HepG2 (cell line): ENCODE data around the gene GSTP1.
A peak's percentile ranks its signal among the peaks of the same experiment; 100 is the strongest.

Experiments
- ATF2 ChIP-seq: sonication (generic); formaldehyde crosslinking; IDR thresholded peaks from 2 replicates; pipeline ENCODE4 v1.4.0; 2020; ENCODE audit warnings: missing genetic modification reagents
- CTCF ChIP-seq: sonication (generic); formaldehyde crosslinking; IDR thresholded peaks from 2 replicates; pipeline ENCODE4 v1.5.0; 2020; ENCODE audit warnings: mild to moderate bottlenecking, missing genetic modification reagents, moderate library complexity
- SMAD3 ChIP-seq: sonication (generic); formaldehyde crosslinking; IDR thresholded peaks from 2 replicates; pipeline ENCODE4 v1.4.0; 2020; ENCODE audit warnings: missing genetic modification reagents

GRCh38 chr11:67545280-67545679 lies 38.3 kb upstream of the GSTP1 start:
- TF ChIP-seq CTCF (CRISPR knock-in tag) (peak; percentile 47; the same call in 1 of the 2 replicates), SMAD3 (no peak), ATF2 (CRISPR knock-in tag) (no peak)
